Measurements from ENCODE around the gene RNF144A.

- TF ChIP-seq CTCF (IDR thresholded peaks at IDR 0.05) (no peak), POLR2A (IDR thresholded peaks at IDR 0.05) (no peak)
Observed at GRCh38 chr2:6880200-6880733, 36.9 kb upstream of the RNF144A start.

All from testis (tissue), 2 donors.